ENCODE data around the gene ARMC9. TPM values are rescaled to one million over a fixed set of nuclear protein-coding genes. Genes with fewer than 3 reads are reported as not detected.
A peak's percentile ranks its signal among the peaks of the same experiment; 100 is the strongest.
"Not testable (repeated sequence)": the region's sequence is repeated elsewhere in the genome, so short reads cannot be mapped to it uniquely, and the experiment has no call there.

ARMC9 gene
- total RNA-seq, 4 donors from 2014 or later: 0.20 to 7.2 (median 3.2) TPM

DNA sequence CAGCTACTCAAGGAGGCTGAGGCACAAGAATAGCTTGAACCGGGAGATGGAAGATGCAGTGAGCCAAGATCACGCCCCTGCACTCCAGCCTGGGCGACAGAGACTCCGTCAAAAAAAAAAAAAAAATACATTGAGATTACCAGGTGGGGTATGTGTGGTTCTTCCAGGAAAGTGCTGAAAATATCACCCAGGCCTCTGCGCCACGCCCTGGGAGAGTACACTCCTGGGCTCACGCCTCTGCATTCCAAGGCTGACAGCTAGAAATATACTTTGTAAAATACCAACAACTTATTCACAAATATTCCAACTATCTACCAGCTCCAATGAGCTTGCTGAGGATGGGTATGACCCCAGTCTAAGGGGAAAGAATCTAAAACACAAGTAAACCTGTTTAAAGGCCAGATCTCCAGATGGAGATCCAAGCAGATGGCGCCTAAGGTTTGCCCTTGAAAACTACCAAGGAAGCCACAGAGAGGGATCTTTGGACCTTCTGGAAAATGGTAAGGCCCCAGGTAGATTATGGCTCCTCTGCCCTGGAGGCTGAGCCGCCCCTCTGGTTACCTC lies 175.4 kb downstream of the ARMC9 start:
- no peak for TF ChIP-seq POLR2A (IDR thresholded peaks at IDR 0.05)
- TF ChIP-seq CTCF (IDR thresholded peaks at IDR 0.05 in 4 of 5, conservative IDR thresholded peaks at IDR 0.05 in 1 of 5): no peak
- ATAC-seq (no peak), DNase-seq (no peak)
- Histone ChIP-seq H3K9me3 (no peaks in the 10 kb centered on the region), H3K27me3 (peaks cover 0 to 3% (median 0%) of the 10 kb centered on the region in 3 donors), H3K36me3 (no peaks in the 10 kb centered on the region), H3K27ac (no peak overlapping the region), H3K4me1 (no peaks in the 10 kb centered on the region), H3K4me3 (no peak overlapping the region)
- in situ Hi-C loops (cut with MboI; ENCODE audit: low sequenced_read_pairs in 4 of 4): no loop called here
- intact Hi-C loops (cut with DNase I; ENCODE audit: low total_unique reads): no loop called here

DNA sequence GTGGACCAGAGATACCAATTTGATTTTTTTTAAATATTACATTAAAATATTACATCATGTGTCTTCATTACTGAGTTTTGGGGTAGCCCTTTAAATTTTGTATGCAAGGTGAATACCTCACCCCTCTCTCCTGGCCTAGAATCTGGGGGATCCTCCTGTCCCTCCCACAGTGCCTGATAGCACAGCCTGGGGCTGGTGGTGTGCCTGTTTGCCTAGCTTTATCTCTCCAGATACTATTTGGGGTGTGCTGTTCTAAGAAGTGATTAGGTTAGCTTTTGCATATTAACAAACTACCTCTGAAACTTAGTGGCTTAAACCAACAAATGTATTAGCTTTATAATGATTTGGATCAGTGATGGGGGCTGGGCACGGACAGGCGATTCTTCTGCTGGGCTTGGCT lies 176.3 kb downstream of the ARMC9 start:
- TF ChIP-seq CTCF (IDR thresholded peaks at IDR 0.05 in 4 of 5, conservative IDR thresholded peaks at IDR 0.05 in 1 of 5) (no peak), POLR2A (IDR thresholded peaks at IDR 0.05) (no peak)

GRCh38 chr2:231375994-231376615 lies 177.7 kb downstream of the ARMC9 start:
- intact Hi-C loops (cut with DNase I; ENCODE audit: low total_unique reads); H3K36me3 ChIP-seq; H3K27ac ChIP-seq; ATAC-seq; H3K9me3 ChIP-seq; H3K4me1 ChIP-seq; H3K27me3 ChIP-seq; DNase-seq; H3K4me3 ChIP-seq; in situ Hi-C loops (cut with MboI; ENCODE audit: low sequenced_read_pairs in 4 of 4): not testable (repeated sequence)

More for the DNA sequence above, 176.3 kb downstream of the ARMC9 start:
- H3K36me3 ChIP-seq: no peaks in the 10 kb centered on the region
- intact Hi-C loops (cut with DNase I; ENCODE audit: low total_unique reads): no loop called here
- H3K4me1 ChIP-seq: no peaks in the 10 kb centered on the region
- no peaks in the 10 kb centered on the region for H3K9me3 ChIP-seq
- in situ Hi-C loops (cut with MboI; ENCODE audit: low sequenced_read_pairs in 4 of 4): no loop called here
- DNase-seq: no peak
- H3K27ac ChIP-seq: no peak overlapping the region
- no peak overlapping the region for H3K4me3 ChIP-seq
- peaks cover 0 to 3% (median 0%) of the 10 kb centered on the region in 3 donors for H3K27me3 ChIP-seq
- no peak for ATAC-seq

DNA sequence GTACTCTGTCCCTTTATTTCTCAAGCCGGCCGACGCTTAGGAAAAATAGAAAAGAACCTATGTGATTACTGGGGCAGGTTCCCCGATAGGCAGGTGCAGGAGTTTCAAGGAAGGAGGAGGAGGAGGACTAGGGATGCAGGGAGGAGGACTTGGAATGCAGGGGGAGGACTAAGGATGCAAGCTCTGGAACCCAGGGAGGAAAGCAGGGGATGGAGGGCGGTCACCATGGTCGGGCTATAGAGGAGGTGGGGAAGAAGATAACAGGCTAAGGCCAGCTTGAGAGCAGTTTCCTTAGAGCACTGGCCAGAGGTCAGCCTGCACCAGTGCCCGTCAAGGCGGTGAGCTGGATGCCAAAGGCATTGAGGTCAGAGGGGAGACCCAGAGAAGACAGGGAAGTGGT lies 178.4 kb downstream of the ARMC9 start:
- no peak for ATAC-seq
- Histone ChIP-seq H3K36me3 (no peaks in the 10 kb centered on the region), H3K4me1 (no peaks in the 10 kb centered on the region), H3K9me3 (no peaks in the 10 kb centered on the region), H3K27ac (no peak overlapping the region), H3K27me3 (peaks cover 0 to 3% (median 0%) of the 10 kb centered on the region in 3 donors), H3K4me3 (no peak overlapping the region)
- no peak for DNase-seq
- intact Hi-C loops (cut with DNase I; ENCODE audit: low total_unique reads): no loop called here
- in situ Hi-C loops (cut with MboI; ENCODE audit: low sequenced_read_pairs in 4 of 4): no loop called here
- TF ChIP-seq CTCF (IDR thresholded peaks at IDR 0.05 in 4 of 5, conservative IDR thresholded peaks at IDR 0.05 in 1 of 5) (no peak), POLR2A (IDR thresholded peaks at IDR 0.05) (no peak)

DNA sequence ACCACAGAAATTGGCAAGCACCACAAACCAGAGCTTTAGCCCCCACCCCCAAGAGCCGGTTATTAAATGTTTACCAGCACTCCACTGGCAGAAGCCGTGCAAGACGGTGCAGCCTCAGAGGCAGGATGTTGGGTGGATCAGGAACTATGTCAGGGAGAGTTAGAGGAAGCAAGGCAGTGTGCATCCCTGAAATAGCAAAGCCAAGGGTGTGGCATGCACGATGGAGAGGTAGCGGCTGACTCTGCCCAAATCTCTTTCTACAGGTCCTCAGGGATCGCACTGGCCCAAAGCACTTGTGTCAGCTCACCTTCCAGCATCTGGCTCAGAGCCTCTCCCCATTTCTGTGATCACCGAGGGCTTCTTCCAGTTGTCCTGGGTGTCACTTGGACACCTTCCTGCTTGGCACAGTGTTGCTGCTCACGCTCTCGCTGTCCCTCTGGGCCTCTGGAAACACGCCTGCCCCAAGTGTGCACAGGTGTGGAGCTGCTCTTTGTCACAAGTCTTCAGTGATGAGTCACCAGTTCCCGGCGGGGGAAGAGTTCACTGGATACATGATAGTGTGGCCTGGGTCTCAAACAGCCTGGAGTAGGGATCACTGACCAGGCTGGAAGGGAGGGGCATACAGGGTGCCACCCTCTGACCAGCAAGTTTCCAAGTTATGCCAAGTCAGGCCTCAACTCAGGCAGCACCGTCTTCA lies 179.7 kb downstream of the ARMC9 start:
- Histone ChIP-seq H3K36me3 (no peaks in the 10 kb centered on the region), H3K27me3 (peaks cover 0 to 3% (median 0%) of the 10 kb centered on the region in 3 donors), H3K27ac (no peak overlapping the region), H3K4me3 (no peak overlapping the region), H3K4me1 (no peaks in the 10 kb centered on the region), H3K9me3 (no peaks in the 10 kb centered on the region)
- ATAC-seq: peak in 1 of 2 donors; percentile 42
- in situ Hi-C loops (cut with MboI; ENCODE audit: low sequenced_read_pairs in 4 of 4): no loop called here
- no peak for DNase-seq
- TF ChIP-seq POLR2A (IDR thresholded peaks at IDR 0.05) (no peak), CTCF (IDR thresholded peaks at IDR 0.05 in 4 of 5, conservative IDR thresholded peaks at IDR 0.05 in 1 of 5) (no peak)
- intact Hi-C loops (cut with DNase I; ENCODE audit: low total_unique reads): no loop called here

All from gastrocnemius medialis (tissue), 4 donors.